Activated CD4-positive, alpha-beta T cell treated with anti-CD3 and anti-CD28 coated beads, Interleukin-2, amount 10 ng/mL, durations not matched to agents 24 days and 14 days (primary cell): ENCODE results near the gene MICAL3. TPM values are rescaled to one million over a fixed set of nuclear protein-coding genes. Genes with fewer than 3 reads are reported as not detected.

Experiments used
- DNase-seq: peaks from one replicate; pipeline ENCODE4 v3.0.0; 2022
- H3K27ac Mint-ChIP-seq: one replicate; pipeline ENCODE4 v1.8.0; 2022; ENCODE audit warnings: mild to moderate bottlenecking, mixed read lengths
- H3K27me3 Mint-ChIP-seq: one replicate; pipeline ENCODE4 v1.8.0; 2022; ENCODE audit warnings: mixed read lengths
- H3K36me3 Mint-ChIP-seq: one replicate; pipeline ENCODE4 v1.8.0; 2022; ENCODE audit warnings: low read depth, mild to moderate bottlenecking, mixed read lengths
- H3K4me1 Mint-ChIP-seq: one replicate; pipeline ENCODE4 v1.8.0; 2021; ENCODE audit warnings: mixed read lengths
- H3K4me3 Mint-ChIP-seq: one replicate; pipeline ENCODE4 v1.8.0; 2022; ENCODE audit warnings: mild to moderate bottlenecking, moderate library complexity, mixed read lengths
- H3K9me3 Mint-ChIP-seq: one replicate; pipeline ENCODE4 v1.8.0; 2021; ENCODE audit warnings: mixed read lengths
- intact Hi-C: fragments of 100-400 bp; cut with micrococcal nuclease; formaldehyde crosslinking; loops from one replicate; pipeline ENCODE4 v1.15.1; 2023
- total RNA-seq: library from RNA; stranded (reverse); gene quantifications from 2 replicates; pipeline ENCODE4 v1.2.3, GENCODE V29; 2022

The MICAL3 gene
- total RNA-seq, 1 donor from 2014 or later, result 51.2 TPM

- Mint-ChIP-seq H3K27ac (no peak overlapping the region), H3K27me3 (no peaks in the 10 kb centered on the region), H3K9me3 (no peaks in the 10 kb centered on the region), H3K36me3 (peaks cover 4% of the 10 kb centered on the region), H3K4me3 (no peak overlapping the region), H3K4me1 (peaks cover 5% of the 10 kb centered on the region)
- intact Hi-C loops, result loop anchor here (1.0 kb wide), 2 partner anchors 195 to 247 kb away; partner anchors contain the start of gene MICAL3
- no peak for DNase-seq
Observed at GRCh38 chr22:17829695-17830042, 194.7 kb downstream of the MICAL3 start.

GRCh38 chr22:17828502-17829080 is 195.8 kb downstream of the MICAL3 start:
- Mint-ChIP-seq H3K36me3 (peaks cover 4% of the 10 kb centered on the region), H3K27me3 (no peaks in the 10 kb centered on the region), H3K4me3 (no peak overlapping the region), H3K27ac (no peak overlapping the region), H3K9me3 (no peaks in the 10 kb centered on the region), H3K4me1 (peaks cover 5% of the 10 kb centered on the region)
- intact Hi-C loops, result no loop called here
- DNase-seq, result no peak

GRCh38 chr22:17827466-17827865 is 196.9 kb downstream of the MICAL3 start:
- no peak overlapping the region for H3K4me3 Mint-ChIP-seq
- H3K36me3 Mint-ChIP-seq, result peaks cover 4% of the 10 kb centered on the region
- H3K27ac Mint-ChIP-seq, result no peak overlapping the region
- no peaks in the 10 kb centered on the region for H3K27me3 Mint-ChIP-seq
- H3K9me3 Mint-ChIP-seq, result no peaks in the 10 kb centered on the region
- DNase-seq, result no peak
- peaks cover 5% of the 10 kb centered on the region for H3K4me1 Mint-ChIP-seq
- intact Hi-C loops, result no loop called here

GRCh38 chr22:17825876-17826550 is 198.3 kb downstream of the MICAL3 start:
- H3K27ac Mint-ChIP-seq, result no peak overlapping the region
- no peak overlapping the region for H3K4me3 Mint-ChIP-seq
- intact Hi-C loops, result no loop called here
- peaks cover 2% of the 10 kb centered on the region for H3K36me3 Mint-ChIP-seq
- peaks cover 5% of the 10 kb centered on the region for H3K4me1 Mint-ChIP-seq
- no peak for DNase-seq
- H3K27me3 Mint-ChIP-seq, result no peaks in the 10 kb centered on the region
- H3K9me3 Mint-ChIP-seq, result no peaks in the 10 kb centered on the region

GRCh38 chr22:17824457-17824856 is 199.9 kb downstream of the MICAL3 start:
- no peaks in the 10 kb centered on the region for H3K9me3 Mint-ChIP-seq
- H3K27ac Mint-ChIP-seq, result no peak overlapping the region
- H3K4me1 Mint-ChIP-seq, result peaks cover under 1% of the 10 kb centered on the region
- H3K27me3 Mint-ChIP-seq, result no peaks in the 10 kb centered on the region
- H3K4me3 Mint-ChIP-seq, result no peak overlapping the region
- no peak for DNase-seq
- H3K36me3 Mint-ChIP-seq, result peaks cover 3% of the 10 kb centered on the region
- intact Hi-C loops, result no loop called here

GRCh38 chr22:17823964-17824363 is 200.4 kb downstream of the MICAL3 start:
- Mint-ChIP-seq H3K27me3 (no peaks in the 10 kb centered on the region), H3K9me3 (no peaks in the 10 kb centered on the region), H3K36me3 (peaks cover 3% of the 10 kb centered on the region), H3K27ac (no peak overlapping the region), H3K4me3 (no peak overlapping the region), H3K4me1 (no peaks in the 10 kb centered on the region)
- no peak for DNase-seq
- intact Hi-C loops, result no loop called here

GRCh38 chr22:17823226-17823625 is 201.1 kb downstream of the MICAL3 start:
- intact Hi-C loops, result no loop called here
- H3K4me1 Mint-ChIP-seq, result no peaks in the 10 kb centered on the region
- peaks cover 3% of the 10 kb centered on the region for H3K36me3 Mint-ChIP-seq
- no peak for DNase-seq
- H3K27me3 Mint-ChIP-seq, result no peaks in the 10 kb centered on the region
- no peaks in the 10 kb centered on the region for H3K9me3 Mint-ChIP-seq
- H3K27ac Mint-ChIP-seq, result no peak overlapping the region
- no peak overlapping the region for H3K4me3 Mint-ChIP-seq

- peaks cover 2% of the 10 kb centered on the region for H3K36me3 Mint-ChIP-seq
- no peak overlapping the region for H3K27ac Mint-ChIP-seq
- H3K4me1 Mint-ChIP-seq, result no peaks in the 10 kb centered on the region
- H3K9me3 Mint-ChIP-seq, result no peaks in the 10 kb centered on the region
- no peak for DNase-seq
- intact Hi-C loops, result no loop called here
- no peak overlapping the region for H3K4me3 Mint-ChIP-seq
- no peaks in the 10 kb centered on the region for H3K27me3 Mint-ChIP-seq
Observed at GRCh38 chr22:17822087-17822486, 202.3 kb downstream of the MICAL3 start.

GRCh38 chr22:17820879-17821439 is 203.4 kb downstream of the MICAL3 start:
- H3K27me3 Mint-ChIP-seq, result no peaks in the 10 kb centered on the region
- peaks cover 1% of the 10 kb centered on the region for H3K36me3 Mint-ChIP-seq
- H3K4me1 Mint-ChIP-seq, result no peaks in the 10 kb centered on the region
- no peak overlapping the region for H3K27ac Mint-ChIP-seq
- H3K4me3 Mint-ChIP-seq, result no peak overlapping the region
- no peak for DNase-seq
- intact Hi-C loops, result no loop called here
- no peaks in the 10 kb centered on the region for H3K9me3 Mint-ChIP-seq

- peaks cover 3% of the 10 kb centered on the region for H3K36me3 Mint-ChIP-seq
- H3K9me3 Mint-ChIP-seq, result no peaks in the 10 kb centered on the region
- intact Hi-C loops, result no loop called here
- no peak overlapping the region for H3K27ac Mint-ChIP-seq
- H3K27me3 Mint-ChIP-seq, result no peaks in the 10 kb centered on the region
- no peak for DNase-seq
- no peak overlapping the region for H3K4me3 Mint-ChIP-seq
- no peaks in the 10 kb centered on the region for H3K4me1 Mint-ChIP-seq
Observed at GRCh38 chr22:17818649-17819048, 205.7 kb downstream of the MICAL3 start.

GRCh38 chr22:17818180-17818579 is 206.2 kb downstream of the MICAL3 start:
- H3K27me3 Mint-ChIP-seq, result no peaks in the 10 kb centered on the region
- intact Hi-C loops, result no loop called here
- H3K4me3 Mint-ChIP-seq, result no peak overlapping the region
- no peak for DNase-seq
- H3K9me3 Mint-ChIP-seq, result no peaks in the 10 kb centered on the region
- H3K36me3 Mint-ChIP-seq, result peaks cover 3% of the 10 kb centered on the region
- no peak overlapping the region for H3K27ac Mint-ChIP-seq
- no peaks in the 10 kb centered on the region for H3K4me1 Mint-ChIP-seq

- Mint-ChIP-seq H3K36me3 (peaks cover 3% of the 10 kb centered on the region), H3K9me3 (no peaks in the 10 kb centered on the region), H3K27ac (no peak overlapping the region), H3K27me3 (no peaks in the 10 kb centered on the region), H3K4me1 (no peaks in the 10 kb centered on the region), H3K4me3 (no peak overlapping the region)
- DNase-seq, result no peak
- intact Hi-C loops, result no loop called here
Observed at GRCh38 chr22:17817511-17818065, 206.8 kb downstream of the MICAL3 start.

GRCh38 chr22:17817079-17817478 is 207.3 kb downstream of the MICAL3 start:
- H3K4me1 Mint-ChIP-seq, result no peaks in the 10 kb centered on the region
- H3K27ac Mint-ChIP-seq, result no peak overlapping the region
- H3K36me3 Mint-ChIP-seq, result peaks cover 3% of the 10 kb centered on the region
- H3K4me3 Mint-ChIP-seq, result no peak overlapping the region
- no peak for DNase-seq
- intact Hi-C loops, result no loop called here
- no peaks in the 10 kb centered on the region for H3K9me3 Mint-ChIP-seq
- no peaks in the 10 kb centered on the region for H3K27me3 Mint-ChIP-seq

- no peaks in the 10 kb centered on the region for H3K4me1 Mint-ChIP-seq
- H3K27ac Mint-ChIP-seq, result no peak overlapping the region
- no peak overlapping the region for H3K4me3 Mint-ChIP-seq
- DNase-seq, result no peak
- peaks cover 3% of the 10 kb centered on the region for H3K36me3 Mint-ChIP-seq
- no peaks in the 10 kb centered on the region for H3K9me3 Mint-ChIP-seq
- intact Hi-C loops, result no loop called here
- no peaks in the 10 kb centered on the region for H3K27me3 Mint-ChIP-seq
Observed at GRCh38 chr22:17816649-17817048, 207.7 kb downstream of the MICAL3 start.
